Smooth muscle cell of the umbilical artery (primary cell): ENCODE results near the gene VIM. TPM values are rescaled to one million over a fixed set of nuclear protein-coding genes. Genes with fewer than 3 reads are reported as not detected.

Experiments
- total RNA-seq: library from RNA; depleted of rRNA; stranded (reverse); fragments of >200 nt; gene quantifications from 2 replicates; pipeline ENCODE4 v1.2.3, GENCODE V29; 2014

VIM gene
- total RNA-seq, result 2,353 and 9,144 TPM in 2 replicates

DNA sequence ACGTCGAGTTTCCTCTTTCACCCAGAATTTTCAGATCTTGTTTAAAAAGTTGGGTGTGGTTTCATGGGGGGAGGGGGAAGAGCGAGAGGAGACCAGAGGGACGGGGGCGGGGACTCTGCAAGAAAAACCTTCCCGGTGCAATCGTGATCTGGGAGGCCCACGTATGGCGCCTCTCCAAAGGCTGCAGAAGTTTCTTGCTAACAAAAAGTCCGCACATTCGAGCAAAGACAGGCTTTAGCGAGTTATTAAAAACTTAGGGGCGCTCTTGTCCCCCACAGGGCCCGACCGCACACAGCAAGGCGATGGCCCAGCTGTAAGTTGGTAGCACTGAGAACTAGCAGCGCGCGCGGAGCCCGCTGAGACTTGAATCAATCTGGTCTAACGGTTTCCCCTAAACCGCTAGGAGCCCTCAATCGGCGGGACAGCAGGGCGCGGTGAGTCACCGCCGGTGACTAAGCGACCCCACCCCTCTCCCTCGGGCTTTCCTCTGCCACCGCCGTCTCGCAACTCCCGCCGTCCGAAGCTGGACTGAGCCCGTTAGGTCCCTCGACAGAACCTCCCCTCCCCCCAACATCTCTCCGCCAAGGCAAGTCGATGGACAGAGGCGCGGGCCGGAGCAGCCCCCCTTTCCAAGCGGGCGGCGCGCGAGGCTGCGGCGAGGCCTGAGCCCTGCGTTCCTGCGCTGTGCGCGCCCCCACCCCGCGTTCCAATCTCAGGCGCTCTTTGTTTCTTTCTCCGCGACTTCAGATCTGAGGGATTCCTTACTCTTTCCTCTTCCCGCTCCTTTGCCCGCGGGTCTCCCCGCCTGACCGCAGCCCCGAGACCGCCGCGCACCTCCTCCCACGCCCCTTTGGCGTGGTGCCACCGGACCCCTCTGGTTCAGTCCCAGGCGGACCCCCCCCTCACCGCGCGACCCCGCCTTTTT is at the start of gene VIM:
TSS of gene VIM (plus strand) at position 151 of the 925 bp plus-strand sequence. CDS start 1,182 bp downstream, outside the sequence.

DNA sequence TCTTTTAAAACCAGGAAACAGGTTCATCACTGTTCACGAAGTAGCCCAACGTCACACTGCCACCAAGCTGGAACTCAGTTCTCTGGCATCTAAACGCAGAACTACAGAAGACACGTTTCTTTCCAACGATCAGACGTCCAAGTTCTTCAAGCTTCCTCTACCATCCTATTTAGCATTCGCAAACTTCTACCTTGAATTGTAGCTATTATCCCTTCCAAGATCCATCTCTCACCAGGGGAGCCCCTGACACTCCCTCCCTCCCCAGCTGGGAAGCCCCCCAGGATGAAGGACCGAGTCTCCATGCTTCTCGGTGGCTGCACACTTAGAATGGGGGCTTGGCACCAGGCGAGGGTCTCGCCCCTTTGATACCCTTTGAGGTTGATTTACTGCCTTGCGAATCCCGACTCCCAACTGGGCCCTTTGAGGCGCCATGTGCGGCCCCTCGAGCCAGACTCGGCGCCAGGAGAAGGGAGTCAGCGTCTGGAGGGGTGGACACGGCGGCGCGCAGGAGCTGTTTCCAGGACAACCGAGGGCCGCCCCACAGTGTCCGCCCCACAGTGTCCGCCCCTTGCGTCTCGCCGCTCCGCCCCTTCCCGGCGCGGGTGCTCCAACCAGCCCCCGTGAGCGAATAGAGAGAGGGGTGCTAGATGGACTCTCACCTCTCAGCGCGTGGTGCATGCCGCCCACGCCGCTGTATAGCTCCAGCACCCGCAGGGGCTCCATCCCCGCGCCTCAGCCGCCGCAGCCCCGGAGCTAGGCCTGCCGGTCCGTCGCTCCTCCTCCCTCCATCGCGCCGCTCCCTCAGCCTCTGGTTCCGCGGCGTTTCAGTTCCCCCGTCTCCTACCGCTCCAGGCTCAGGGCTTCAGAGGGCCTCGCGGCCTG is 26.9 kb upstream of the VIM start, which contains the start of gene TRDMT1:
TSS of gene TRDMT1 (minus strand) at position 761 of the 882 bp plus-strand sequence. CDS start at position 723, 38 bp downstream.

Other genes starting within 250 kb of the VIM start
- gene CUBN, start 98.4 kb upstream of the VIM start, total RNA-seq, result 0.89 and 4.8 TPM in 2 replicates
- 3.3 and 4.7 TPM in 2 replicates for gene TRDMT1, start 26.6 kb upstream of the VIM start, total RNA-seq
- 0.14 TPM in 1 of 2 replicates, not detected in the other for gene ST8SIA6, start 226.4 kb downstream of the VIM start, total RNA-seq